Nucleus accumbens (tissue), 56 donors: Measurements from ENCODE around the gene BFSP1.

Experiments used
- DNase-seq, 56 donors: peaks; one replicate each; lab custom pipeline; 2025; lab: John Stamatoyannopoulos, UW

The BFSP1 gene

DNA sequence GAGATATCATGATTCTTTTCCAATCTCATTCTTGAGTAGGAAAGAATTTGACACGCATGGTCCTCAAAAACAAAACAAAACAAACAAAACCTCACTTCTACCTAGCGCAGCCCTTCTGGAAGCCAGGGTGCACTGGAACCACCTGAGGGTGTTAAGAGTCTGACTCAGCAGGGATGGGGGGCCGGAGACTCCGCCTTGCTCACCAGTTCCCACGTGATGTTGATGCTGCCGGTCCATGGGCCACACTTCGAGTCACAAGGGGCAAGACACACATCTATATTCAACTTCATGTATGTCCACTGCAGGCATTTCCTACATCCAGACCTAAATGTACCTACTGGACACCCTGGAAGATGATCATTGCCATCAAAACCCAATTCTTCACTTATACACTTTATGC lies 30.4 kb downstream of the BFSP1 start:
- no peak for DNase-seq

DNA sequence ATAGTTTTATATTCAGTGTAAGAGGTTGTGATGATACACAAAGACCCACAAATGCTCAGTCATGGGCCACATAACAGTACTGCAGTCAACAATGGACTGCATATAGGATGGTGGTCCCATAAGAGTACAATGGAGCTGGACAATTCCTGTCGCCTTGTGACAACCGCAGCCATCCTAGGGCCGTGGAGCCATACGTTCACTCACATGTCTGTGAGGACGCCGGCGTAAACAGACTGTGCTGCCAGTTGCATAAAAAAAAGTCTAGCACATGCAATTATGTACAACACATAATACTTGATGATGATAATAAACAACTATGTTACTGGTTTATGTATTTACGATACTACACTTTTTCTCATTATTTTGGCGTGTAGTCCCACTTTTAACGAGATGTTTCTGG lies 30.9 kb downstream of the BFSP1 start:
- DNase-seq: no peak

DNA sequence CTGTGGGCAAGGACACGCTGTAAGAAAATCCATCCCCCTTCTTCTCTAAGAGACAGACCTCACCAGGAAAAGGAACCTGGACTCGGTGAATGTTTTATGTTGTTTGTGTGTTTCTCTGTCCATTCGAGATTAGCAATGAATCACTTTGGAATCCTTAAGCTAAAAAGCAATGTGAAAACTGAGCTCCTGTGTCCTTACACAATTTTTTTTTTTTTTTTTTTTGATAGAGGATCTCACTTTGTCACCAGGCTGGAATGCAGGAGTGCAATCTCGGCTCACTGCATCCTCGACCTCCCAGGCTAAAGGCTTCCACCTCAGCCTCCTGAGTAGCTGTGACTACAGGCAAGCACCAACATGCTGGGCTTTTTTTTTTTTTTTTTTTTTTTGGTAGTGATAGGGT lies 32.1 kb downstream of the BFSP1 start:
- DNase-seq: no peak

DNA sequence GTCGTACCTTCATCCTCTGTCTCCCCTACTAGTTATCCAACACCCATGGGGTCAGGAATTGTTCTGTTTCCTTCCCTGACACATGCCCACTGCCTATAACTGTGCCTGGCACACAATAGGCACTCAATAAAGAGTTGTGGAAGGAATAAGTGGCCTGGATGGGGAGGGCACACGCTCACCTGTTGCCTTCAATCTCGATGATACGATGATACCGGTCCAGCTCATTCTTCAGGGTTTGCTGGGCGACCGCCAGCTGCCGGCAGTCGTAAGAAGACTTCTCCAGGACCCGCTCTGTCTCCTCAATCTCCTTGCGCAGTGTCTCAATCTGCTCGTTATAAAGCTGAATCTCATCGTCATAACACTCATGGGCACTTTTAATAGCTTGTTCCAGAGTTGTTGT lies 32.5 kb downstream of the BFSP1 start:
- DNase-seq: no peak

DNA sequence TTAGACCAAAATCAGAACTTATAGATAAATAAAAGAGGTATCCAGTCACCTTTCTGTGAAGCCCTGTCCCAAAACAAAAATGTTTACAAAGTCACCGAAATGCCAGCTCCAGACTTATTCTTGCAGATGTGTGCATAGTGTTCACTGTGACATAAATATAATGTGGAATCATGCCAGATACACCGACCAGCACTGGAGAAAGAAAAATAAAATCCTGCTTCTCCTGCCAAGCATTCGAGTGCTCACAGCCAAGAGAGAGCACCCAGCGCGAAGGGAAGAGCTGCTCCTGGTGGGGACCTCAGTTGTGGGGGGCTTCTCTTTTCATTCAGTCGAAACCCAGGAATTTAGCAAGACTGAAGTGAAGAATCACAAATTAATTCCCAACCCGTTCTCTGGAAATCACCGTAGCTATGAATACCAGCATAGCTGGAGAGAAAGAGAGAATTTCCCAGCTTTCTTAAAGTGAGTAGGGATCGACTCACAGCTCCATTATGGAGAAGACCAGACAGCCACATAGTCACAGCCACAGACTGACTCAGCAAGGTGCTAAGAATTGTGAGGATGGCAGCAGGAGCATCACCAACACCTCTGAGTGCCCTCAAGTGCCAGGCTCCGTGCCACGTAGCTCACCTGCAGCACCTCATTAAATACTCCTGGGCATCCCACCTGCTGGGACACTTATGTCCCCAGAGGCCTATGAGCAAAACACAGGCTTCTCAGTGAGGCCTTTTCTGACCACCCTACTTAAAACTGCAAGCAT lies 33.2 kb downstream of the BFSP1 start:
- DNase-seq: no peak

DNA sequence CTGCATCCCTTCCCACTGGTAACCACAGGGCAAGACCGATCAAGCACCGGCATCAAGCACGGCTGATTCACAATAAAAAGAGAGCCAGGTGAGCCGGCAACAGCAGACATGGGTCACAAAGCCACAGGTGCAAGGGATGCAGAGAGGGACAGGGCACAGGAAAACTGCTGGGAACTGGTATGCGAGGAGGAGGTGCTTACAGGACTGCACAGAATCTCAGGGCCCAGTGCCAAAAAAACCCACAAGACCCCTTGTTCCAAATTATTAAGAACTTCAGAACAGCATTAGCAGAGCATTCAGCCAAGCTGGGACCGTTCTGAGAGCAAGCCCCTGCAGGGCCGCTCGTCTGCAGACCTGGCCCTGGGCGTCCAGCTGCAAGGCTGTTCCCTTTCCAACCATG lies 35.4 kb downstream of the BFSP1 start:
- no peak for DNase-seq

DNA sequence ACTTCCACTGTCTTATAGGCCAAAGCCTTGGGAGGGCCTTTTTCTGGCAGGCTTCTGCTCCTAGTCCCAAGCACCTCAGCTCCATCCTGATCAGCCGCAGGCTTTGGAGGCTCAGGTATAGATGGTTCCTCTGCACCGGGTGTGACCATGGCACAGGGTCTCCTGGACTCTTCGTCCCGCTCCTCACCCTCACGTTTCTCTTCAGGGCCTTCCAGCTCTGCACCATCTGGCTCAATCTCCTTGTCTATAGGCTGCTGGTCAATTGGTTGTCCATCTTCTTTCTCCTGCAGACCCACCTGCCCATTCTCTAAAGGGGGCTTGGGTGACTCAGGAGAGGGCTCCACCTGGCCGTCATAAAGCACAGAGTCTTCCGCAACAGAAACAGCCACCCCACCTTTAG lies 37.0 kb downstream of the BFSP1 start:
- DNase-seq: no peak

DNA sequence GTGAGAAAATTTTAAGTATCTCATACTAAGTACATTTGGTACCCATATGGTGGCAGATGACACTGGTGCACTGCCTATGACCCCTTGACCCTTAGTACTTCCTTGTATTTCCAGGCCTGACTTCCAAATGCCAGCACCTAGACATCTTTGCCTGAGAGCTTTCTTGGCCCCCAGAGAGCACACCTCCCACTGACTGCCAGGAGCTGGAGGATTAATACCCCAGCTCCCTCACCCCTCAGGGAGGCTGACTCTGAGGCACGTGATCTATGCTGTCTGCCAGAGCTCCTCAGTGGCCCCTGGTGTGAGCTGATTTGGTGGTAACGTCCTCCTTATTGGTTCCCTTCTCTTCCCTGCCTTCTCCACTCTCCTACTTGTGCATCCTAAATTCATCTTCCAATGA lies 38.0 kb downstream of the BFSP1 start:
- no peak for DNase-seq

DNA sequence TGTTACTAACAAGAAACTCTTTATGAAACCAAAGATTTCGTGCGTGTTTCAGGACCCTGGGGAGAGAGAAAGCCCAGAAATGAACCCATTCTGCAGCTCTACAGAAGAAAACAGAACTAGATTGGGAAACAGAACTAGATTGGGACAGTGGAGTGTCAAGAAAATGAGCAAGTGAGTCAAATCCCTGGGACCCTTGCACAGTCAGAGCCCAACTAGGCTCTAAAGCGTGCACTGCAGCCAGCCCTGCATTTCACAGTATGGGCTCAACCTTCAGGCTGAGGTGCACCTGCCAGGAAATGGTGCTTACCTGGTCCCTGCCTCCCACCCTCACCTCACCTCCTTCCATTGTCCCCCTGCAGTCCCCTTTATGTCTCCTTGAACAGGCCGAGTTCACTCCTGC lies 39.7 kb downstream of the BFSP1 start:
- no peak for DNase-seq

DNA sequence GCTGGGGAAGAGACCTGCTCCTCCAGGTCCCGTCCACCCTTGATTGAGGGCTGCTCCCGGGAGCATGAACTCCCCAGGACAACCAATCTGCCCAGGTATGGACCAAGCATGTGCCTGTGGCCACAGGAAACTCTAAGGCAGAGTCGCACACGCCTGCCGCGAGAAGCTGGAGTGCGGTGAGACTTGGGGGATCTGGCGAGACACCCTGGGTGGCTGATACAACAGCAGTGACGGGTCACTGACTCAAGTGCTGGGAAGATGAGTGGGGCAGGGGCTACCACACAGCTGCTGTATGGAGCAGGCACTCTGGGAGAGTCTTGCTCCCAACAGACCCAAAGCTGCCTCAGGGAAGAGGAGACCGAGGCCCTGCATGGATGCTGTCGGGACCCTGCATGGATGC lies 40.1 kb downstream of the BFSP1 start:
- no peak for DNase-seq

DNA sequence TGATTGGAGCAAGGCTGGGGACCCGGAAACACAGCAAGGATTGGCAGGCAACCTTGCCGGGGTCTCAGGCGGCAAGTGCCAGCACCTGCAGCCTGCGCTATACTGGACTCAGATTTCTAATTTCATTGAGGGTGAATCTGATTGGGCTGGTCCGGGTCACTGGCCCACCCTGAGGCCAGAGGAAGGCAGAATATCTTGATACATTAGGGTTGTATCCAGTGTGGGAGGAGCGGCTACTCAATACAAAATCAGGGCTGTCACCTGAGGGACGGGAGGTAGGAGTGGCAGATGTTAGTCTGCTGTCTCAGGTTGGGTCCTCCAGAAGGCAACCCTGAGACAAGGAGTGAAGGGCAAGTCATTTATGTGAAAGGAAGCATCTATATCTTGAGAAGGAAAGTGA lies 40.7 kb downstream of the BFSP1 start:
- no peak for DNase-seq

DNA sequence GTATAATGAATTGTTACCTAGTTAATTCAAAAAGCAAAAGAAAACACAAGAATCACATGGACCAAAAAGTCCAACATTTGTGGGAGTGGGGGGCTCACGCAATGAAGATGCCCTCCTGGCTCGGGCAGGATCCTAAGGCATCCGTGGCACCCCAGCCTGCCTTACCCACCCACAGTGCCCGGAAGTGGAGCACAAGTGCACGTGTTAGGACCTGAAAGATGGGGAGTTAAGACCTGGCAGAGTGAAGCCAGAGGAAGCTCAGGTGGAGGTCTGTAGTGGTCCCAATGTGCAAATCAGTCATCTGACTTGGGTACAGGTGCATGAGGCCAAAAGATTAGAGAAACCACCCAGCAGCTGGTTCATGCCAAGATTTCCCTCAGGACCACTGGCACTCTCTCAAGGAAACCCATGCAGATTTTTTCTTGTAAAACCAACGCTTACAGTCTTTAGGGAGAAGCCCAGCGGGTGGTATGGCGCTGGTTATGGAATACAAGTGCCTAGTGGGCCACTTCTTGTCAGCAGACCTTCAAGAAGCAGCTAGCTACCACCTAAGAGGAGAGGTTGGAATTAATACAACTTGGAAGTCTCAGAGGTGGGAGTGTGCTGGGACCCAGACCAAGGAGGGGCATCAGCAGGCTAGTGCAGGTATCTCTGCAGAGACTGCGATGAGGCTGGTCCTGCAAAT lies 42.1 kb downstream of the BFSP1 start:
- no peak for DNase-seq

DNA sequence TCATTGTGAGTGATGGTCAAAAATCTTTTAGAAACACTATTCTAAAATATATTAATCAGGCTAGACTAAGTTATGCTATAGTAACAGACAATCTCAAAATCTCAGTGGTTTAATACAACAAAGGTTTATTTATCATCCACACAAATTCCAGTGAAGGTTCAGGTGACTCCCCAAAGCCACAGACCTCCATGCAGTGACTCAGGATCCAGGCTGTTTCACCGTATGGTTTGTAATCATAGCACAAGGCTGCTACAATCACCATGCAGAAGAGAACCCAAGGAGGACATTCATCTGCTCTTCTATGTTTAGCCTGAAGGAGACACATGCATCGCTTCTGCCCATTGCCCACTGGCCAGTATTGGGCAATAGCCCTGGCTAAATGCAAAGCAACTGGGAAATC lies 46.2 kb downstream of the BFSP1 start:
- DNase-seq: no peak

DNA sequence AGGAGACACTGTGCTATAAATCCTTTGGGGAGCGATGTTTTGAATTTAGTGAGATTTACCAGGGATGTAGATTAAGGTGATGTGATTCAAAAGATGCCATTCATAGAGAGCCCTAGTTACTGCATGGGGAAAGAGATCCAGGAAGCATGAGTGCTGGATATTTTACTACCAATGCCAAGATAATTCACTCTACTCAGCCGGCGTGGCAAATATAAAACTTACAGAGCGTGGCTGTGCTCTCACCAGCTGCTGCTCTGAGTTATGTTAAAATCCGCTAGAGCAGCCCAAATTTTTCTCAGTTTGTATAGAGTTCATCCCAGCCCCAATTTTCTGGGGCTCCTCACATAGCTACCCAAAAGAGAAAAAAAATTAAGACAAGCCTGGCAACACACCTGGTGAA lies 48.6 kb downstream of the BFSP1 start:
- no peak for DNase-seq

DNA sequence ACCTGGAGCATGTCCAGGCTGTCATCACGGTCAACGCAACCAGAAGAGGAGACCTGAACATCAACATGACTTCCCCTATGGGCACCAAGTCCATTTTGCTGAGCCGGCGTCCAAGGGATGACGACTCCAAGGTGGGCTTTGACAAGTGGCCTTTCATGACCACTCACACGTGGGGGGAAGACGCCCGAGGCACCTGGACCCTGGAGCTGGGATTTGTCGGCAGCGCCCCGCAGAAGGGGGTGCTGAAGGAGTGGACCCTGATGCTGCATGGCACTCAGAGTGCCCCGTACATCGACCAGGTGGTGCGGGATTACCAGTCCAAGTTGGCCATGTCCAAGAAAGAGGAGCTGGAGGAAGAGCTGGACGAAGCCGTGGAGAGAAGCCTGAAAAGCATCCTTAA lies 49.5 kb downstream of the BFSP1 start:
- no peak for DNase-seq

DNA sequence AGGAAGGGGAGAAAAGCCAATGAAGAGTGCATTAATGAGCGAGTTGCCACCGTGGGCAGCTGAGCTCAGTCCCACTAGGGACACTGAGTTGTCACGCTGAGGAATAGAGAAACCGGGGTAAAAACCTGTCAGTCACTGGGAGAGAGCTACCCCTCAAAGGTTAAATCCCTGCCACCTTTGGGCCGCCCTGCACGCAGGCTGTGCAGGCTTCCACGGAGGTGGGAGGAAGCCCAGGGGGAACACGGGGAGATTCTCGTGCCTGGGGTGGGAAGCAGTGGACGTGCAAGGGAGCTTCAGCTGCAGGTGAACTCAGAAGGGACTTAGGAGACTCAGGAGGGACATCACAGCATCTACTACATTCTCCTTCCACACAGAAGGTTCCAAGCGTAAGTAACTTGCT lies 50.5 kb downstream of the BFSP1 start:
- DNase-seq: no peak

DNA sequence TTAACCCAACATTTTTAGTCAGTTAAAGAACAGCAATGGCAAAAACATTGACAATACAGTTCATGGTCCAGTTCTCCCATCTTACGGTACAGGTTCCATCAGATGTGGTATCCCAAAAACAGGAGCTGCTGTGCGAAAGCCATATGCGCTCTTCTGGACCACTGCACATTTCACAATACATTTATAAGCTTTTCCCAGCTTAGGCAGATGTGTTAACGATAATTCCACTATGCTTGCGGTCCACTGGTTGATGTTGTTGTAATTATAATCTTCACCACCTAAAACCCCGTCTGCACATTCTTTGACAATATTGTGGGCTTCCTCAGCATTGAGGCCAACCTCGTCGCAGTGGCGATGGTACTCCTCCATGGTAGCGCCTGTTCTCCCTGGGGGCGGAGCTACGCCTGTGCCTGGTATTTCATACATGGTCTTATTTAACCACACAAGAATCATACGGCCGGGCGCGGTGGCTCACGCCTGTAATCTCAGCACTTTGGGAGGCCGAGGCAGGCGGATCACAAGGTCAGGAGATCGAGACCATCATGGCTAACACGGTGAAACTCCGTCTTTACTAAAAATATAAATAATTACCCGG lies 52.0 kb downstream of the BFSP1 start:
- DNase-seq: no peak

DNA sequence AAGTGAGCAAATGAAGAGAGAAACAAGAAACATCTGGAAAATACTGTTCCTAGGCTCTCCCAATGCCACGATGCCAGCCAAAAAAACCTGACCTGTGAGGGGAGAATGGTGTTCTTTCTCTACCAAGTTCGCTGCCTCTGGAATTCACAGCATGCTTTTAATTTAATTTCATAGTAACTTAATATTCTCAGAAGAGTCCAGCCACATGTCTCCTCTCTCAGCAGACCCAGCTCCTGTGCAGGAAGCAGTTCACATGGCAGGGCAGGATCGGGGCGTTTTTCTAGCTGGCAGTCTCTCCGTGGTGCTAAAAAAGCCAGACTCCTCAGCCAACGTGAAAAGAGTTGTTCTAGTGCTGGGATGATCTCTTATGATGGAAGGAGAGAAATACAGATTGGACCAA lies 57.5 kb downstream of the BFSP1 start:
- DNase-seq: no peak

DNA sequence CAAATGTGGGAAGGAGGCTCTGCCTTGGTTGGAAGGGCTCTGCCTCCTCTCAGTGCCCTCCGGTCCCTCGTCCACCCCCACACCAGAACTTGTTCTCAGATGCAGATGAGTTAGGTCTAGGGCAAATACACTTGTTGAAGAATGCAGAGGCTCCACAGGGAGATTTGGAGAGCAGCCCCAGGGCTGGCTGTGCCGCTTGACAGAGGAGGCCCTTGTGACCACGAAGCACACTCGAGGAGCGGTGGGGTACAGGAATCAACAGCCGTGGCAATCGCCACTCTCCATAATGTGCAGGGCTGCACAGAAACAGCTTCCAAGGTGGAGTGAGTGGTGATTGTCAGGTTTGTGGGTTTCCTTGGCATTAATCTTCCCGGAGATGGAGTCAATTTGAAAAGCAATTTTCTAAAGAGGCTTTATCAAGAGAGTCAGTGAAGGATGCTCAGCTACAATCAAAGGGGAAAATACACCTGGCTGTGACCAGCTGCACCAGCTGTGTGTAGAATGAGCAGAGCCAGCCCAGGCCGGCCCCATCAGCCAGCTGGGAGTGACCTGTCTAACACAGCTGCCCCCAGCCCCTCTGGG lies 59.5 kb downstream of the BFSP1 start:
- no peak for DNase-seq

DNA sequence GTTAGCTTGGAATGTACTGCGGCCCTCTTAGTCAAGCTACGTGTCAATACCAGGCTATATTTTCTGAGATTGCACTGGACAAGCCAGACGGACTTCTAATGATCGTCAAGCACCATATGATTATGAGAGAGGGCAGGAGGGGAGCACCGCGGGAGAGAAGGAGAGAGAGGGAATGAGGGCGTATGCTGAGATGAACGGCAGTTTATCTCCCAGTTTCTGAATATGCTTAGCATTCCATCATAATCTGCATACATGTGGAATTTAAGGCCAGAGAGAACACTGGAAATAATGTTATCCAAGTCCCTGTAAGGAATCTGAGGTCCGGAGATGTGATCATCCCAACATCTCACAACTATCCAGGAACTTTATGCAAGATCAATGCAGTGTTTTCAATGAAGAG lies 60.2 kb downstream of the BFSP1 start:
- no peak for DNase-seq

DNA sequence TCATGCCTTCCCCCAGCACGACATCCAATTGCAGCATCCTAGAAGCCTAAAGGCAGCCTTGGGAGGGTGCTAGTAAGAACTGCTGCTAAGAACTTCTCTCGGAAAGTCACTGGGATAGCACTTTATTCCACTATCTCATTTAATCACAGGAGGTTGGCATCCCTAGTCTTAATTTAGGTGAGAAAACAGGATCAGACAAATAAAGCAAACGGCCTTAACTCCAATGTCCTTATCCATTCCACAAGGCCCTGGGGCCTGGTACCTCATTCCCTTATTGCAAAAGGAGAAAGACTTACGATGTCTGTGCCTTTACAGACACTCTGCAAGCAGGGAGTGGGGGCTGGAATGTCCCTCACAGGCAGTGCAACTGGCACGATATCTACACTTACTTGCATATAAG lies 60.7 kb downstream of the BFSP1 start:
- DNase-seq: no peak
